Natural killer cell (primary cell): ENCODE data around the gene ROCK1. TPM values are rescaled to one million over a fixed set of nuclear protein-coding genes. Genes with fewer than 3 reads are reported as not detected.

ENCODE experiments used
- ATAC-seq, 3 donors: fragments of 150-1000 bp in 2 of 3; fragments of 200-7000 bp in 1 of 3; cut with Tn5 transposase; 1 replicate in 1 of 3; 2 replicates in 2 of 3; pipeline ENCODE4 v1.10.0; 2021; ENCODE audit warnings: mild to moderate bottlenecking in 2 of 3, moderate library complexity in 2 of 3
- DNase-seq, 2 donors: peaks; one replicate each; pipeline versions ENCODE4 v3.0.0 to v3.0.0-alpha.2; 2013 to 2021; ENCODE audit warnings: mixed read lengths in 1 of 2
- H3K27ac ChIP-seq: one replicate; pipeline ENCODE4 v1.5.1; 2013; ENCODE audit warnings: mild to moderate bottlenecking, low read length
- H3K27me3 ChIP-seq: one replicate; pipeline ENCODE4 v1.6.1; 2013; ENCODE audit warnings: low read length; ENCODE audit not compliant: control insufficient read depth, insufficient read depth
- H3K36me3 ChIP-seq: one replicate; pipeline ENCODE4 v1.6.1; 2013; ENCODE audit warnings: low read length; ENCODE audit not compliant: control insufficient read depth, insufficient read depth
- H3K4me1 ChIP-seq: one replicate; pipeline ENCODE4 v1.6.1; 2013; ENCODE audit warnings: low read length; ENCODE audit not compliant: control insufficient read depth, insufficient read depth
- H3K4me3 ChIP-seq: one replicate; pipeline ENCODE4 v1.5.1; 2013; ENCODE audit warnings: low read length
- H3K9me3 ChIP-seq: one replicate; pipeline ENCODE4 v1.6.1; 2013; ENCODE audit warnings: low read length; ENCODE audit not compliant: control insufficient read depth, insufficient read depth
- H3K27ac Mint-ChIP-seq, 2 donors: one replicate each; pipeline ENCODE4 v1.8.0; 2022; ENCODE audit warnings: mild to moderate bottlenecking in 2 of 2, mixed read lengths in 2 of 2, moderate library complexity in 1 of 2
- H3K27me3 Mint-ChIP-seq, 2 donors: one replicate each; pipeline ENCODE4 v1.8.0; 2022; ENCODE audit warnings: low read depth in 2 of 2, mixed read lengths in 2 of 2
- H3K36me3 Mint-ChIP-seq: one replicate; pipeline ENCODE4 v1.8.0; 2022; ENCODE audit warnings: mixed read lengths
- H3K4me1 Mint-ChIP-seq, 2 donors: one replicate each; pipeline ENCODE4 v1.8.0; 2022; ENCODE audit warnings: mixed read lengths in 2 of 2
- H3K4me3 Mint-ChIP-seq: one replicate; pipeline ENCODE4 v1.8.0; 2022; ENCODE audit warnings: mild to moderate bottlenecking, moderate library complexity, mixed read lengths
- H3K9me3 Mint-ChIP-seq, 2 donors: one replicate each; pipeline ENCODE4 v1.8.0; 2022; ENCODE audit warnings: mixed read lengths in 2 of 2
- WGBS: methylation state at CpG from one replicate; pipeline ENCODE4 v1.1.7; 2013; ENCODE audit warnings: missing lambda C conversion rate; ENCODE audit not compliant: insufficient coverage; 5-methylcytosine and 5-hydroxymethylcytosine counted together
- intact Hi-C: fragments of 100-400 bp; cut with micrococcal nuclease; formaldehyde crosslinking; loops from one replicate; pipeline ENCODE4 v1.14.2; 2022
- total RNA-seq, 4 donors: library from RNA; stranded (reverse); fragments of 120-200 nt in 1 of 4; gene quantifications; one replicate each; pipeline versions ENCODE4 v1.2.3 to v1.2.4, GENCODE V29; 2013 to 2022
- TF ChIP-seq, protein P1 (sequence below): fragments of 200-600 bp; IDR thresholded peaks from one replicate; pipeline ENCODE4 v1.8.0; 2022; ENCODE audit warnings: antibody characterized with exemption

The ROCK1 gene
- total RNA-seq, 3 donors from 2014 or later (not counting 1 experiment from before 2014, with no cell fraction given) = 139 to 152 (median 149) TPM

DNA sequence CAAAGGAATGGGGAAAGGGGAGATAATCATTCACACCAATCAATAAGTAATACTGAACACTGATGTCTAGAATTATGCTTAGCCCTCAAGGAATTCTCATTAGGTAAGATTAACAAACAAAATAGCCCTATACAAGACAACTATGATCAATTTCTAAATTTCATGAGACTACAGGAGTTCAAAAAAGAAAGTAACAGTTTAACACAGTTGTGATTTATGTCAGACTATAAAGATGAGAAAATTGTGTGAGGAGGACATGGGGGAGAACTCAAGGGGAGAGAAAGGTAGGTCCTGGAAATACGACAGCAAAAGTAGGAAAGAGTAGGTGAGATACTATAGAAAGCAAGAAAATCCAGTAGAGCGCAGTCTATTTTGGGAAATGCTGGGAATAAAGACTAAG is 14.9 kb downstream of the ROCK1 start:
- Histone ChIP-seq H3K27ac (no peak overlapping the region), H3K9me3 (no peaks in the 10 kb centered on the region), H3K27me3 (no peaks in the 10 kb centered on the region), H3K36me3 (no peaks in the 10 kb centered on the region), H3K4me3 (no peak overlapping the region), H3K4me1 (peaks cover 11% of the 10 kb centered on the region)
- H3K4me1 Mint-ChIP-seq = peaks cover 70 to 78% of the 10 kb centered on the region in 2 donors
- no peak for DNase-seq
- TF ChIP-seq, protein P1, sequence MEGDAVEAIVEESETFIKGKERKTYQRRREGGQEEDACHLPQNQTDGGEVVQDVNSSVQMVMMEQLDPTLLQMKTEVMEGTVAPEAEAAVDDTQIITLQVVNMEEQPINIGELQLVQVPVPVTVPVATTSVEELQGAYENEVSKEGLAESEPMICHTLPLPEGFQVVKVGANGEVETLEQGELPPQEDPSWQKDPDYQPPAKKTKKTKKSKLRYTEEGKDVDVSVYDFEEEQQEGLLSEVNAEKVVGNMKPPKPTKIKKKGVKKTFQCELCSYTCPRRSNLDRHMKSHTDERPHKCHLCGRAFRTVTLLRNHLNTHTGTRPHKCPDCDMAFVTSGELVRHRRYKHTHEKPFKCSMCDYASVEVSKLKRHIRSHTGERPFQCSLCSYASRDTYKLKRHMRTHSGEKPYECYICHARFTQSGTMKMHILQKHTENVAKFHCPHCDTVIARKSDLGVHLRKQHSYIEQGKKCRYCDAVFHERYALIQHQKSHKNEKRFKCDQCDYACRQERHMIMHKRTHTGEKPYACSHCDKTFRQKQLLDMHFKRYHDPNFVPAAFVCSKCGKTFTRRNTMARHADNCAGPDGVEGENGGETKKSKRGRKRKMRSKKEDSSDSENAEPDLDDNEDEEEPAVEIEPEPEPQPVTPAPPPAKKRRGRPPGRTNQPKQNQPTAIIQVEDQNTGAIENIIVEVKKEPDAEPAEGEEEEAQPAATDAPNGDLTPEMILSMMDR = no peak
- H3K9me3 Mint-ChIP-seq = no peaks in the 10 kb centered on the region
- intact Hi-C loops = loop anchor here (5.0 kb wide), 1 partner anchor 34 kb away; no protein-coding TSS in a partner anchor
- peak overlapping the region; percentile 2 to 40 for H3K27ac Mint-ChIP-seq
- no peaks in the 10 kb centered on the region for H3K27me3 Mint-ChIP-seq
- peak; percentile 46 to 65 (median 50) for ATAC-seq
- H3K4me3 Mint-ChIP-seq = peak overlapping the region; percentile 8
- 85% methylated on average over 2 of the region's 2 CpGs for WGBS
- no peaks in the 10 kb centered on the region for H3K36me3 Mint-ChIP-seq

DNA sequence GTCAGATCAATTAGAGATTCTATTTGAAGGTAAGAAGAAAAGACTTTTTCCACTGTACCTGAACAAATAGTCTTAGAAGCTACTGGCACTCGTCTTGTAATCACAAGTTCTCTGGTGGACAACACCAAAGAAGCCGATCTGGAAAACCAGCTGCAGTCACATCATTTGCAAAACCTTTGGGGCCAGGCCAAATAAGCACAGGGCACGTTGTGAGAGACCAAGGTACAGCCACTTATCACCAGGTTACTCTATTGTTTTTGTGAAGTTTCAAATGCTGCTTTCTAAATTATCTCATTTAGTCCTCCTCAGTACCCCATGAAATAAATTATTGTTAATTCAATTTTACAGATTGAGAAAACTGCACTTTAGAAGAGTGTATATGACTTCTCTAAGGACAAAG is 18.5 kb downstream of the ROCK1 start:
- Histone ChIP-seq H3K4me1 (peaks cover 12% of the 10 kb centered on the region), H3K9me3 (no peaks in the 10 kb centered on the region), H3K36me3 (no peaks in the 10 kb centered on the region), H3K4me3 (no peak overlapping the region), H3K27ac (no peak overlapping the region), H3K27me3 (no peaks in the 10 kb centered on the region)
- Mint-ChIP-seq H3K4me3 (no peak overlapping the region), H3K27ac (peak overlapping the region in 1 of 2 donors; percentile 10), H3K36me3 (no peaks in the 10 kb centered on the region), H3K27me3 (no peaks in the 10 kb centered on the region), H3K9me3 (no peaks in the 10 kb centered on the region), H3K4me1 (peaks cover 61 to 75% of the 10 kb centered on the region in 2 donors)
- TF ChIP-seq, protein P1 = no peak
- WGBS = 97% methylated on average over 3 of the region's 3 CpGs
- ATAC-seq = no peak
- DNase-seq = no peak
- intact Hi-C loops = no loop called here

DNA sequence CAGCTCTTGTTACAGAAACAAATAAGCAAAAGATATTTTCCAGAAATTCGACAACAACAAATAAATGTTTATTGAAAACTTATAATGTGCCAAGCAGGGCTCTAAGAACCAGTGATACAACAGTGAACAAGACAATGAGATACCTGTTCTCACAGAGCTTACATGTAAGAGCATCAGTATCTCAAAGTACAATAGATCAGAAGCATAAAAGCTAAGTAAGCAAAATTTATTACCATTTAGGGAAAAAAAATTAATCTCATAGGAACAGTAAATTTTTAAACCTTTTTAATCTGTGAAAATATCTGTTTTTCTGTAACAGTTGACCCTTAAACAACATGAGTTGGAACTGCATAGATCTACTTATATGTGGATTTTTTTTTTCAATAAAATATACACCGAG is 20.9 kb downstream of the ROCK1 start:
- Histone ChIP-seq H3K27ac (no peak overlapping the region), H3K9me3 (no peaks in the 10 kb centered on the region), H3K4me3 (no peak overlapping the region), H3K27me3 (no peaks in the 10 kb centered on the region), H3K36me3 (no peaks in the 10 kb centered on the region), H3K4me1 (peaks cover 14% of the 10 kb centered on the region)
- ATAC-seq (no peak), DNase-seq (no peak)
- H3K27ac Mint-ChIP-seq = peak overlapping the region; percentile 21 to 70
- no peaks in the 10 kb centered on the region for H3K36me3 Mint-ChIP-seq
- H3K9me3 Mint-ChIP-seq = peaks cover 0 to 5% of the 10 kb centered on the region in 2 donors
- H3K4me1 Mint-ChIP-seq = peaks cover 60 to 72% of the 10 kb centered on the region in 2 donors
- 79% methylated on average over 2 of the region's 2 CpGs for WGBS
- no peak overlapping the region for H3K4me3 Mint-ChIP-seq
- intact Hi-C loops = no loop called here
- H3K27me3 Mint-ChIP-seq = no peaks in the 10 kb centered on the region
- TF ChIP-seq, protein P1 = no peak

DNA sequence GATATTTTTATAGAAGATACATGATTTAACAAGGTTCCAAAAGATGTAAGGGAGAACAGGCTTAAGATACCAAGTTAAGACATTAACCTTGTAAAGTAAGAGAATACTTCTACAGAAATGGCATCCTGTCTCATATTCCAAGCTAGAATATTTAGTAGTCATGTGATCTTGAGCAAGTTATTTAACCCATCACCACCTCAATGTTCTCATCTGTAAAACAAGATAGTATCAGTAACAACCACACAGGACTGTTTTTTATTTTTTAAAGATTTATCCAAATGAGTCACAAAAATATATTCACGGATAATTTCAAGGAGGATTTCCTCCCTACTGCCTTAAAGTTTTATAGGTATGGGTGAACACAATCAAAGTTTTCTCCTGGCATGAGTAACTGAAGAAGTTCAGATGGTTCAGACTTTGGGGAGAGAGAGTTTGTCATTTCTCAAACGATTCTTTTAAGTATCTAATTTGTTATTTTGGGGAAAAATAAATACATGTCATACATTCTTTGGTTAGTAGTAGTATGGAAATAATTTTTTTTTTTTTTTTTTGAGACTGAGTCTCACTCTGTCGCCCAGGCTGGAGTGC is 25.9 kb downstream of the ROCK1 start:
- no peaks in the 10 kb centered on the region for H3K27me3 ChIP-seq
- Mint-ChIP-seq H3K4me1 (peaks cover 83 to 87% of the 10 kb centered on the region in 2 donors), H3K4me3 (no peak overlapping the region), H3K27me3 (no peaks in the 10 kb centered on the region), H3K36me3 (no peaks in the 10 kb centered on the region), H3K27ac (peak overlapping the region; percentile 65), H3K9me3 (peaks cover 0 to 5% of the 10 kb centered on the region in 2 donors)
- no peaks in the 10 kb centered on the region for H3K36me3 ChIP-seq
- H3K9me3 ChIP-seq = no peaks in the 10 kb centered on the region
- intact Hi-C loops = no loop called here
- ATAC-seq (no peak), DNase-seq (no peak)
- no peak overlapping the region for H3K27ac ChIP-seq
- no peak overlapping the region for H3K4me3 ChIP-seq
- peaks cover 14% of the 10 kb centered on the region for H3K4me1 ChIP-seq
- TF ChIP-seq, protein P1 = no peak
- no CpG with 5 or more reads among the region's 3 CpGs for WGBS
